H9 (cell line): ENCODE data around the gene MOB3B. TPM values are rescaled to one million over a fixed set of nuclear protein-coding genes. Genes with fewer than 3 reads are reported as not detected.

Experiments
- DNase-seq: peaks from one replicate; pipeline ENCODE4 v3.0.0-alpha.2; 2017
- H2AFZ ChIP-seq: one replicate; pipeline ENCODE4 v1.6.1; 2013; ENCODE audit warnings: mild to moderate bottlenecking, low read length, control low read depth, moderate library complexity
- H2AK5ac ChIP-seq: 2 replicates; pipeline ENCODE4 v1.6.1; 2013; ENCODE audit warnings: low read length, control low read depth, mixed read lengths; ENCODE audit not compliant: insufficient read length
- H2BK120ac ChIP-seq: one replicate; pipeline ENCODE4 v1.6.1; 2013; ENCODE audit warnings: low read depth, mild to moderate bottlenecking, low read length, control low read depth, inconsistent platforms; ENCODE audit not compliant: poor library complexity, severe bottlenecking
- H2BK12ac ChIP-seq: 2 replicates; pipeline ENCODE4 v1.6.1; 2013; ENCODE audit warnings: low read length, control low read depth, mixed read lengths, low read depth; ENCODE audit not compliant: insufficient read length
- H2BK15ac ChIP-seq: 2 replicates; pipeline ENCODE4 v1.6.1; 2013; ENCODE audit warnings: low read depth, low read length, control low read depth
- H2BK20ac ChIP-seq: one replicate; pipeline ENCODE4 v1.6.1; 2013; ENCODE audit warnings: low read depth, mild to moderate bottlenecking, low read length, control low read depth, inconsistent platforms; ENCODE audit not compliant: poor library complexity, severe bottlenecking
- H2BK5ac ChIP-seq: 2 replicates; pipeline ENCODE4 v1.6.1; 2013; ENCODE audit warnings: low read length, control low read depth, mixed read lengths; ENCODE audit not compliant: insufficient read length
- H3K14ac ChIP-seq: 2 replicates; pipeline ENCODE4 v1.6.1; 2013; ENCODE audit warnings: low read length, control low read depth; ENCODE audit not compliant: insufficient read depth
- H3K18ac ChIP-seq: 2 replicates; pipeline ENCODE4 v1.6.1; 2013; ENCODE audit warnings: low read depth, mild to moderate bottlenecking, mixed read lengths, low read length, control low read depth; ENCODE audit not compliant: insufficient read length
- H3K23ac ChIP-seq: 2 replicates; pipeline ENCODE4 v1.6.1; 2013; ENCODE audit warnings: low read length, control low read depth, mixed read lengths, low read depth; ENCODE audit not compliant: insufficient read length
- H3K23me2 ChIP-seq: 2 replicates; pipeline ENCODE4 v1.6.1; 2013; ENCODE audit warnings: low read depth, mild to moderate bottlenecking, mixed read lengths, low read length, control low read depth; ENCODE audit not compliant: insufficient read length, poor library complexity, severe bottlenecking
- H3K27ac ChIP-seq: 2 replicates; pipeline ENCODE4 v1.5.1; 2013; ENCODE audit warnings: low read length, control low read depth, mixed read lengths, low read depth; ENCODE audit not compliant: insufficient read length
- H3K27me3 ChIP-seq: 2 replicates; pipeline ENCODE4 v1.6.1; 2013; ENCODE audit warnings: low read length, control low read depth, inconsistent platforms; ENCODE audit not compliant: insufficient read depth
- H3K4ac ChIP-seq: 2 replicates; pipeline ENCODE4 v1.6.1; 2013; ENCODE audit warnings: low read depth, mild to moderate bottlenecking, control low read depth, inconsistent platforms, low read length, moderate library complexity
- H3K4me1 ChIP-seq: 2 replicates; pipeline ENCODE4 v1.6.1; 2013; ENCODE audit warnings: low read length, control low read depth, inconsistent platforms; ENCODE audit not compliant: insufficient read depth
- H3K4me2 ChIP-seq: 2 replicates; pipeline ENCODE4 v1.6.1; 2013; ENCODE audit warnings: low read length, control low read depth, mixed read lengths; ENCODE audit not compliant: insufficient read length, insufficient read depth
- H3K56ac ChIP-seq: 2 replicates; pipeline ENCODE4 v1.6.1; 2013; ENCODE audit warnings: low read depth, mild to moderate bottlenecking, mixed read lengths, low read length, control low read depth; ENCODE audit not compliant: insufficient read length
- H3K79me1 ChIP-seq: 2 replicates; pipeline ENCODE4 v1.6.1; 2013; ENCODE audit warnings: low read depth, mild to moderate bottlenecking, moderate library complexity, low read length, control low read depth, inconsistent platforms; ENCODE audit not compliant: insufficient read depth, poor library complexity, severe bottlenecking
- H3K79me2 ChIP-seq: 2 replicates; pipeline ENCODE4 v1.6.1; 2013; ENCODE audit warnings: low read length, control low read depth, inconsistent platforms; ENCODE audit not compliant: insufficient read depth
- H3K9ac ChIP-seq: 2 replicates; pipeline ENCODE4 v1.6.1; 2013; ENCODE audit warnings: low read length, control low read depth, mixed read lengths; ENCODE audit not compliant: insufficient read length; ENCODE audit errors: extremely low read depth
- H3K9me3 ChIP-seq: one replicate; pipeline ENCODE4 v1.6.1; 2013; ENCODE audit warnings: low read depth, low read length, inconsistent platforms; ENCODE audit not compliant: control insufficient read depth
- H3T11ph ChIP-seq: one replicate; pipeline ENCODE4 v1.6.1; 2013; ENCODE audit warnings: mild to moderate bottlenecking, low read length, control low read depth, inconsistent platforms
- H4K20me1 ChIP-seq: one replicate; pipeline ENCODE4 v1.6.1; 2013; ENCODE audit not compliant: control insufficient read depth, insufficient read length, insufficient read depth
- H4K5ac ChIP-seq: 2 replicates; pipeline ENCODE4 v1.6.1; 2013; ENCODE audit warnings: low read depth, mild to moderate bottlenecking, mixed read lengths, low read length, control low read depth; ENCODE audit not compliant: insufficient read length
- H4K8ac ChIP-seq: replicated peaks from 2 replicates; pipeline ENCODE4 v1.6.1; 2013; ENCODE audit warnings: low read length, control low read depth, mixed read lengths, low read depth; ENCODE audit not compliant: insufficient read length
- H4K91ac ChIP-seq: 2 replicates; pipeline ENCODE4 v1.6.1; 2013; ENCODE audit warnings: low read depth, mild to moderate bottlenecking, moderate library complexity, mixed read lengths, low read length, control low read depth; ENCODE audit not compliant: insufficient read length
- H3K27ac Mint-ChIP-seq, 3 experiments: 2 replicates in 2 of 3; 3 replicates in 1 of 3; pipeline ENCODE4 v1.8.0; 2020 to 2021; ENCODE audit warnings: mixed read lengths in 3 of 3, mild to moderate bottlenecking in 1 of 3, moderate library complexity in 1 of 3
- H3K27me3 Mint-ChIP-seq: 2 replicates; pipeline ENCODE4 v1.8.0; 2021; ENCODE audit warnings: low read depth, mild to moderate bottlenecking, moderate library complexity, mixed read lengths
- H3K36me3 Mint-ChIP-seq, 3 experiments: 2 replicates in 2 of 3; 3 replicates in 1 of 3; pipeline ENCODE4 v1.8.0; 2020 to 2021; ENCODE audit warnings: low read depth in 3 of 3, mixed read lengths in 3 of 3; ENCODE audit not compliant: insufficient read depth in 1 of 3
- H3K4me1 Mint-ChIP-seq, 2 experiments: 2 replicates each; pipeline ENCODE4 v1.8.0; 2020; ENCODE audit warnings: mixed read lengths in 2 of 2
- H3K4me3 Mint-ChIP-seq, 2 experiments: 2 replicates in 1 of 2; 3 replicates in 1 of 2; pipeline ENCODE4 v1.8.0; 2020 to 2021; ENCODE audit warnings: mild to moderate bottlenecking in 2 of 2, mixed read lengths in 2 of 2, moderate library complexity in 1 of 2
- H3K9me3 Mint-ChIP-seq, 2 experiments: 2 replicates in 1 of 2; 3 replicates in 1 of 2; pipeline ENCODE4 v1.8.0; 2020; ENCODE audit warnings: mild to moderate bottlenecking in 2 of 2, mixed read lengths in 2 of 2, moderate library complexity in 1 of 2
- CTCF ChIP-seq: fragments of 200-600 bp; sonication (generic); conservative IDR thresholded peaks from 3 replicates; pipeline ENCODE4 v1.8.0; 2021; ENCODE audit warnings: antibody characterized with exemption, mild to moderate bottlenecking
- WGBS: extraction: QIAGEN DNeasy Blood & Tissue Kit; methylation state at CpG from one replicate; pipeline ENCODE4 v1.1.7; 2013; ENCODE audit warnings: missing lambda C conversion rate, low lambda C conversion rate, mixed read lengths; ENCODE audit not compliant: insufficient read length; ENCODE audit errors: extremely low coverage; 5-methylcytosine and 5-hydroxymethylcytosine counted together
- total RNA-seq: library from RNA; stranded (reverse); gene quantifications from 2 replicates; pipeline ENCODE4 v1.2.1, GENCODE V29; 2021

The MOB3B gene
- total RNA-seq, 1 experiment from 2014 or later, result 9.8 TPM

DNA sequence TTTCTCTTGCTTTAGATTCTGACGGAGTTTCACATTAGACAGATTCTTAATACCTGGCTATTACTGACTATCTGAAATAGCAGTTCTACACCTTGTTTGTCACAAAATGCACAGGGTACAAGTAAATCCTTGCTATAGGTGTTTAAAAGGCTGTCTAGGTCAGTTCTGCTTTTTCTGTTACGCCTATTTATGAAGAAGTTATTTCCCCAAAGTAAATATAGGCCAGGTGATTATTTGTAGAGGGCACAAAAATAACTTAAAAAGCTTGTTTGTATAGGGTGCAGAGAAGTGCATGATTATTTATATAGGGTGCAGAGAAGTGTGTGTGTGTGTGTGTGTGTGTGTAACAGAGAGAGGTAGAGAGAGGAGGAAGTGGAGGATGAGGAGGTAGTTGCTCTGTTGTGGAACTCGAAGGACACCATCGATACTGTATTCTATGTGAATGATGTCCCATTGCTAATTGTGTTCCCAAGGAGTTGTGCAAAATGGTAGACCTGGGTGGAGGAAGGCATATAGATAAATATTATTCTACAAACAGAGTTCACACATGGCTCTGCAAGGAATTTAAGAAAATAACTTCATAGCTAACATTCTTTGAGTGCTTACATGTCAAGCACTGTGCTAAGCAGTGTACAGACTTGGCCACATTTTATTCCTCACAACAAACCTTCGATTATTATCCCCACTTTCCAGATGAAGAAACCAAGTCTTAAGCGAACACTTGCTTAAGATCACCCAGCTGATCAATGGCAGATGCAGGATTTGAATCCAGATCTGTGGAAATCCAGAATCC, 136.4 kb downstream of the MOB3B start:
- no peak overlapping the region for H3T11ph ChIP-seq
- H2BK20ac ChIP-seq, result no peak overlapping the region

More for the DNA sequence above, 136.4 kb downstream of the MOB3B start:
- Histone ChIP-seq H3K27ac (no peak overlapping the region), H2BK15ac (no peak overlapping the region), H4K20me1 (no peaks in the 10 kb centered on the region), H3K18ac (no peak overlapping the region), H2AK5ac (no peak overlapping the region), H3K4me1 (no peaks in the 10 kb centered on the region; the same call in 1 of the 2 replicates), H2BK5ac (no peak overlapping the region), H3K23ac (no peak overlapping the region), H2AFZ (no peak overlapping the region), H3K9me3 (no peaks in the 10 kb centered on the region), H4K5ac (no peak overlapping the region), H4K8ac (no peak overlapping the region), H3K56ac (no peak overlapping the region), H3K27me3 (no peaks in the 10 kb centered on the region), H3K9ac (no peak overlapping the region), H3K14ac (no peak overlapping the region), H2BK12ac (no peak overlapping the region), H3K4ac (no peak overlapping the region), H3K79me2 (no peaks in the 10 kb centered on the region), H4K91ac (no peak overlapping the region), H2BK120ac (no peak overlapping the region), H3K23me2 (no peaks in the 10 kb centered on the region), H3K4me2 (no peak overlapping the region), H3K79me1 (no peaks in the 10 kb centered on the region)
- no peak overlapping the region for H3K4me3 Mint-ChIP-seq
- H3K9me3 Mint-ChIP-seq, result no peaks in the 10 kb centered on the region
- no peak overlapping the region for H3K27ac Mint-ChIP-seq
- H3K36me3 Mint-ChIP-seq, result no peaks in the 10 kb centered on the region
- no peak for DNase-seq
- no peaks in the 10 kb centered on the region for H3K27me3 Mint-ChIP-seq
- no peak for TF ChIP-seq CTCF
- WGBS, result no CpG with 5 or more reads among the region's 6 CpGs
- peaks cover 41 to 50% of the 10 kb centered on the region in 2 experiments for H3K4me1 Mint-ChIP-seq
